GM23338 (cell line): Measurements from ENCODE around the gene GNB1L. TPM values are rescaled to one million over a fixed set of nuclear protein-coding genes. Genes with fewer than 3 reads are reported as not detected.

Experiments
- ATAC-seq: fragments of 200-7000 bp; cut with Tn5 transposase; 3 replicates; pipeline ENCODE4 v1.9.1; 2020
- DNase-seq: peaks from one replicate; pipeline ENCODE4 v3.0.0-alpha.2; 2015; ENCODE audit warnings: low spot score
- H2AFZ ChIP-seq: fragments of 200-600 bp; sonication (generic); 2 replicates; pipeline ENCODE4 v1.8.0; 2016; ENCODE audit warnings: antibody characterized with exemption, mild to moderate bottlenecking, moderate library complexity
- H3F3A ChIP-seq: fragments of 200-600 bp; sonication (generic); replicated peaks from 2 replicates; pipeline ENCODE4 v1.8.0; 2017; ENCODE audit warnings: antibody characterized with exemption, mixed run types, low read depth
- H3K27ac ChIP-seq: fragments of 200-600 bp; sonication (generic); 2 replicates; pipeline ENCODE4 v1.6.1; 2016; ENCODE audit warnings: low read depth
- H3K27me3 ChIP-seq: fragments of 200-600 bp; sonication (generic); 2 replicates; pipeline ENCODE4 v1.8.0; 2016; ENCODE audit warnings: mild to moderate bottlenecking, mixed run types, moderate library complexity; ENCODE audit not compliant: insufficient read depth
- H3K36me3 ChIP-seq: fragments of 200-600 bp; sonication (generic); 2 replicates; pipeline ENCODE4 v1.8.0; 2016; ENCODE audit warnings: mild to moderate bottlenecking; ENCODE audit not compliant: insufficient read depth
- H3K4me1 ChIP-seq: fragments of 200-600 bp; sonication (generic); 2 replicates; pipeline ENCODE4 v1.8.0; 2016; ENCODE audit warnings: mild to moderate bottlenecking, moderate library complexity; ENCODE audit not compliant: insufficient read depth
- H3K4me2 ChIP-seq: fragments of 200-600 bp; sonication (generic); 2 replicates; pipeline ENCODE4 v1.7.1; 2017; ENCODE audit warnings: mixed run types
- H3K4me3 ChIP-seq: fragments of 200-600 bp; sonication (generic); 2 replicates; pipeline ENCODE4 v1.6.1; 2016; ENCODE audit warnings: mixed run types
- H3K79me2 ChIP-seq: fragments of 200-600 bp; sonication (generic); replicated peaks from 2 replicates; pipeline ENCODE4 v1.8.0; 2017; ENCODE audit warnings: mild to moderate bottlenecking; ENCODE audit not compliant: insufficient read depth
- H3K9me2 ChIP-seq: fragments of 200-600 bp; sonication (generic); 2 replicates; pipeline ENCODE4 v1.8.0; 2017; ENCODE audit not compliant: insufficient read depth
- H4K20me1 ChIP-seq: fragments of 200-600 bp; sonication (generic); replicated peaks from 2 replicates; pipeline ENCODE4 v1.8.0; 2017; ENCODE audit warnings: mild to moderate bottlenecking; ENCODE audit not compliant: insufficient read depth
- H3K27ac Mint-ChIP-seq: 2 replicates; pipeline ENCODE4 v1.8.0; 2020; ENCODE audit warnings: inconsistent platforms, mild to moderate bottlenecking, moderate library complexity, mixed read lengths
- H3K27me3 Mint-ChIP-seq: 3 replicates; pipeline ENCODE4 v1.8.0; 2022; ENCODE audit warnings: low read depth, mild to moderate bottlenecking, moderate library complexity, mixed read lengths, inconsistent platforms; ENCODE audit not compliant: insufficient read depth, poor library complexity
- H3K36me3 Mint-ChIP-seq: 3 replicates; pipeline ENCODE4 v1.8.0; 2021; ENCODE audit warnings: low read depth, mild to moderate bottlenecking, inconsistent platforms, moderate library complexity, mixed read lengths
- H3K4me1 Mint-ChIP-seq: 3 replicates; pipeline ENCODE4 v1.8.0; 2020; ENCODE audit warnings: mild to moderate bottlenecking, inconsistent platforms, mixed read lengths
- H3K4me3 Mint-ChIP-seq: 3 replicates; pipeline ENCODE4 v1.8.0; 2021; ENCODE audit warnings: moderate library complexity, mild to moderate bottlenecking, inconsistent platforms, mixed read lengths
- H3K9me3 Mint-ChIP-seq: 3 replicates; pipeline ENCODE4 v1.8.0; 2020; ENCODE audit warnings: moderate library complexity, mild to moderate bottlenecking, inconsistent platforms, mixed read lengths
- REST ChIP-seq: IDR thresholded peaks from one replicate; pipeline ENCODE4 v1.6.1; 2018; ENCODE audit warnings: antibody characterized with exemption; ENCODE audit not compliant: unreplicated experiment
- ZNF114 ChIP-seq: fragments of 250-450 bp; sonication (Bioruptor Pico); IDR thresholded peaks from 2 replicates; pipeline ENCODE4 v1.5.0; 2020; ENCODE audit warnings: mild to moderate bottlenecking, moderate library complexity
- ZNF462 ChIP-seq: fragments of 250-450 bp; sonication (Bioruptor Pico); IDR thresholded peaks from 2 replicates; pipeline ENCODE4 v1.5.0; 2020; ENCODE audit warnings: mild to moderate bottlenecking, moderate library complexity
- polyA plus RNA-seq: library from polyadenylated mRNA; unstranded; fragments of >200 nt; fragmentation: Nextera tagmentation; extraction: Ambion mirVana; gene quantifications from 2 replicates; pipeline ENCODE4 v1.2.1, GENCODE V29; 2016
- total RNA-seq: library from RNA; depleted of rRNA; stranded (reverse); fragments of >200 nt; shearing (Covaris generic); gene quantifications from 2 replicates; pipeline ENCODE4 v1.2.3, GENCODE V29; 2014

The GNB1L gene
- total and polyA plus RNA-seq, 2 experiments from 2014 or later: 15.2 to 27.8 TPM

GRCh38 chr22:19774628-19775027 lies 80.0 kb downstream of the GNB1L start (continued):
- no peak for TF ChIP-seq ZNF462 (CRISPR knock-in tag)
- TF ChIP-seq REST: no peak

DNA sequence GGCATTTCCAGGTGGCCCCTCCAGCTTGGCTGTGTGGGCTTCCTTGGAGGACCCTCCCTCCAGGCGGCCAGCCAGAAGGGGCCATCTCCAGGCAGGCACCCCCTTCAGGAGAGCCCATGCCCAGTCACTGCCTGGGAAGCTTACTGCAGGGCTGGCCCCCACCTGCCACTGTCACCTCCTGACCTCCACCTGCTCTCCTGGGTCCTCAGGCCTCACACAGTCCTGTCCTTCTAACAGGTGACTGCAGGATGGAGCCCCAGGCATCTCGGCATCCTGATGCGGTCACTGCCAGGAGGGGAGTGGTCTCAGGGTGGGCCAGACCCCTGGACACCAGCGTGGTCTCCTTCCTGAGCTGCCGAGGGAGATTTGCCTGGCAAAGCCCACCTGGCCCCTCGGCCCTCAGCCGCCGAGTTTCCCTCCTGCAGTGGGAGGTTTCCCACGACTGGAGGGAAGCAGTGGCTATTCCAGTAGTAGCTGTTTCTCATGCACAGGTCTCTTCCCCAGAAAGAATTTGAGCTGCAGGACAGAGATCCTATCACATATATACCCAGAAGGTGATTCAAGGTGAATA lies 81.1 kb downstream of the GNB1L start:
- H4K20me1 ChIP-seq: no peaks in the 10 kb centered on the region
- no peak overlapping the region for H3K27ac Mint-ChIP-seq
- H3K36me3 ChIP-seq: no peaks in the 10 kb centered on the region
- no peaks in the 10 kb centered on the region for H3F3A ChIP-seq
- H3K9me2 ChIP-seq: no peaks in the 10 kb centered on the region
- ATAC-seq (no peak), DNase-seq (no peak)
- no peak overlapping the region for H3K4me2 ChIP-seq
- H3K27me3 Mint-ChIP-seq: peaks cover 37% of the 10 kb centered on the region
- H3K79me2 ChIP-seq: no peaks in the 10 kb centered on the region
- no peak overlapping the region for H3K27ac ChIP-seq
- no peak overlapping the region for H2AFZ ChIP-seq
- H3K4me1 ChIP-seq: no peaks in the 10 kb centered on the region
- H3K36me3 Mint-ChIP-seq: no peaks in the 10 kb centered on the region
- H3K4me1 Mint-ChIP-seq: no peaks in the 10 kb centered on the region
- peaks cover 27% of the 10 kb centered on the region for H3K27me3 ChIP-seq
- H3K9me3 Mint-ChIP-seq: no peaks in the 10 kb centered on the region; the same call in 2 of the 3 replicates
- no peak overlapping the region for H3K4me3 Mint-ChIP-seq
- no peak overlapping the region for H3K4me3 ChIP-seq
- TF ChIP-seq ZNF462 (CRISPR knock-in tag) (no peak), ZNF114 (CRISPR knock-in tag) (no peak)
